Neural cell (in vitro differentiated cells): ENCODE data around the gene RASGRP3. TPM values are rescaled to one million over a fixed set of nuclear protein-coding genes. Genes with fewer than 3 reads are reported as not detected.

Experiments
- H2AFZ ChIP-seq: fragments of 200-600, 300-800 bp; sonication (generic), shearing (Covaris generic); 2 replicates; pipeline ENCODE4 v1.6.0; 2014; ENCODE audit warnings: low read depth, mild to moderate bottlenecking, antibody characterized with exemption, low read length, moderate library complexity
- H3F3A ChIP-seq: fragments of 200-600 bp; shearing (Covaris generic); 2 replicates; pipeline ENCODE4 v1.6.1; 2016; ENCODE audit warnings: mild to moderate bottlenecking, moderate library complexity, mixed read lengths, antibody characterized with exemption, low read length; ENCODE audit not compliant: insufficient read depth, poor library complexity, severe bottlenecking
- H3K27ac ChIP-seq: fragments of 200-600, 300-800 bp; sonication (generic), shearing (Covaris generic); 2 replicates; pipeline ENCODE4 v1.5.1; 2014; ENCODE audit warnings: mild to moderate bottlenecking, low read length, moderate library complexity
- H3K27me3 ChIP-seq: fragments of 300-800, 200-600 bp; sonication (generic), shearing (Covaris generic); 2 replicates; pipeline ENCODE4 v1.6.0; 2014; ENCODE audit warnings: mild to moderate bottlenecking, low read depth, low read length, moderate library complexity; ENCODE audit not compliant: insufficient read depth
- H3K36me3 ChIP-seq: fragments of 300-800, 200-600 bp; sonication (generic), shearing (Covaris generic); 2 replicates; pipeline ENCODE4 v1.5.1; 2014; ENCODE audit warnings: mild to moderate bottlenecking, antibody characterized with exemption, low read length, moderate library complexity; ENCODE audit not compliant: insufficient read depth
- H3K4me2 ChIP-seq: fragments of 300-800, 200-600 bp; sonication (generic), shearing (Covaris generic); 2 replicates; pipeline ENCODE4 v1.6.0; 2014; ENCODE audit warnings: mild to moderate bottlenecking, low read length
- H3K4me3 ChIP-seq: fragments of 300-800, 200-600 bp; sonication (generic), shearing (Covaris generic); 2 replicates; pipeline ENCODE4 v1.5.1; 2014; ENCODE audit warnings: mild to moderate bottlenecking, low read length, moderate library complexity
- H3K79me2 ChIP-seq: fragments of 200-600 bp; shearing (Covaris generic); replicated peaks from 2 replicates; pipeline ENCODE4 v1.6.0; 2014; ENCODE audit warnings: mild to moderate bottlenecking, low read length, moderate library complexity; ENCODE audit not compliant: insufficient read depth
- H3K9ac ChIP-seq: fragments of 300-800, 200-600 bp; sonication (generic), shearing (Covaris generic); 2 replicates; pipeline ENCODE4 v1.6.1; 2016; ENCODE audit warnings: mild to moderate bottlenecking, low read length, mixed read lengths
- H3K9me2 ChIP-seq: fragments of 200-600 bp; shearing (Covaris generic); 2 replicates; pipeline ENCODE4 v1.6.1; 2016; ENCODE audit warnings: mild to moderate bottlenecking, low read length, mixed read lengths; ENCODE audit not compliant: insufficient read depth
- H3K9me3 ChIP-seq: fragments of 200-600, 300-800 bp; sonication (generic), shearing (Covaris generic); 2 replicates; pipeline ENCODE4 v1.6.1; 2016; ENCODE audit warnings: mild to moderate bottlenecking, mixed run types, low read length, moderate library complexity, mixed read lengths
- H4K20me1 ChIP-seq: fragments of 200-600 bp; shearing (Covaris generic); 2 replicates; pipeline ENCODE4 v1.6.1; 2016; ENCODE audit warnings: mild to moderate bottlenecking, mixed run types; ENCODE audit not compliant: insufficient read depth
- CTCF ChIP-seq: fragments of 450-650 bp; IDR thresholded peaks from 2 replicates; pipeline ENCODE4 v1.5.1; 2014; ENCODE audit warnings: antibody characterized with exemption, mild to moderate bottlenecking, moderate library complexity; ENCODE audit not compliant: poor library complexity, severe bottlenecking
- EP300 ChIP-seq: fragments of 450-650 bp; conservative IDR thresholded peaks from 2 replicates; pipeline ENCODE4 v1.6.1; 2014; ENCODE audit warnings: antibody characterized with exemption, mild to moderate bottlenecking, moderate library complexity; ENCODE audit not compliant: poor library complexity, severe bottlenecking
- EZH2 ChIP-seq: fragments of 200-600, 300-800 bp; shearing (Covaris generic), sonication (generic); IDR thresholded peaks from 2 replicates; pipeline ENCODE4 v1.6.1; 2014; ENCODE audit warnings: antibody characterized with exemption, low read length, borderline replicate concordance, mild to moderate bottlenecking; ENCODE audit not compliant: insufficient read depth, poor library complexity, severe bottlenecking
- MXI1 ChIP-seq: fragments of 450-650 bp; conservative IDR thresholded peaks from 2 replicates; pipeline ENCODE4 v1.6.1; 2014; ENCODE audit warnings: antibody characterized with exemption, mild to moderate bottlenecking; ENCODE audit not compliant: poor library complexity, severe bottlenecking
- POLR2AphosphoS5 ChIP-seq: IDR thresholded peaks from 2 replicates; pipeline ENCODE4 v1.6.1; 2012
- RAD21 ChIP-seq: fragments of 450-650 bp; conservative IDR thresholded peaks from 2 replicates; pipeline ENCODE4 v1.6.1; 2014; ENCODE audit warnings: antibody characterized with exemption, mild to moderate bottlenecking, moderate library complexity
- REST ChIP-seq: IDR thresholded peaks from 2 replicates; pipeline ENCODE4 v1.6.1; 2012; ENCODE audit warnings: borderline replicate concordance
- SMC3 ChIP-seq: fragments of 450-650 bp; conservative IDR thresholded peaks from 2 replicates; pipeline ENCODE4 v1.6.1; 2014; ENCODE audit warnings: antibody characterized with exemption, mild to moderate bottlenecking, moderate library complexity; ENCODE audit not compliant: poor library complexity
- TAF1 ChIP-seq: IDR thresholded peaks from 2 replicates; pipeline ENCODE4 v1.6.1; 2012; ENCODE audit warnings: low read depth
- polyA plus RNA-seq: library from polyadenylated mRNA; depleted of rRNA; stranded (reverse); fragments of >200 nt; gene quantifications from 2 replicates; pipeline ENCODE4 v1.2.3, GENCODE V29; 2014

The RASGRP3 gene
- polyA plus RNA-seq, 1 donor from 2014 or later, result 25.3 TPM

GRCh38 chr2:33518200-33518599 lies 41.8 kb downstream of the RASGRP3 start:
- TF ChIP-seq SMC3, result no peak
- TF ChIP-seq RAD21, result no peak
- no peak for TF ChIP-seq EZH2
- TF ChIP-seq TAF1, result no peak
- TF ChIP-seq MXI1, result no peak
- no peak for TF ChIP-seq CTCF
- no peak for TF ChIP-seq POLR2AphosphoS5
- TF ChIP-seq REST, result no peak
- no peaks in the 10 kb centered on the region for H3K9me3 ChIP-seq
- no peak overlapping the region for H3K4me2 ChIP-seq
- H3K79me2 ChIP-seq, result no peaks in the 10 kb centered on the region
- H2AFZ ChIP-seq, result no peak overlapping the region
- no peaks in the 10 kb centered on the region for H3K27me3 ChIP-seq
- H3F3A ChIP-seq, result no peaks in the 10 kb centered on the region
- H3K9ac ChIP-seq, result no peak overlapping the region
- no peaks in the 10 kb centered on the region for H3K9me2 ChIP-seq
- H3K27ac ChIP-seq, result no peak overlapping the region
- H3K36me3 ChIP-seq, result no peaks in the 10 kb centered on the region
- H3K4me3 ChIP-seq, result no peak overlapping the region
- H4K20me1 ChIP-seq, result no peaks in the 10 kb centered on the region

GRCh38 chr2:33518929-33519328 lies 42.5 kb downstream of the RASGRP3 start:
- H3K4me2 ChIP-seq, result no peak overlapping the region
- no peaks in the 10 kb centered on the region for H3K79me2 ChIP-seq
- H4K20me1 ChIP-seq, result no peaks in the 10 kb centered on the region
- H3K36me3 ChIP-seq, result no peaks in the 10 kb centered on the region
- no peak overlapping the region for H2AFZ ChIP-seq
- H3K9me3 ChIP-seq, result no peaks in the 10 kb centered on the region
- no peaks in the 10 kb centered on the region for H3K9me2 ChIP-seq
- no peak overlapping the region for H3K4me3 ChIP-seq
- no peak overlapping the region for H3K27ac ChIP-seq
- TF ChIP-seq EZH2 (no peak), TAF1 (no peak), RAD21 (no peak), EP300 (no peak), MXI1 (no peak), CTCF (no peak), POLR2AphosphoS5 (no peak)
- no peaks in the 10 kb centered on the region for H3F3A ChIP-seq
- H3K9ac ChIP-seq, result no peak overlapping the region
- no peaks in the 10 kb centered on the region for H3K27me3 ChIP-seq
